IMR-90 (cell line): ENCODE measurements around the gene ZNF425. TPM values are rescaled to one million over a fixed set of nuclear protein-coding genes. Genes with fewer than 3 reads are reported as not detected.

ENCODE experiments used
- ATAC-seq: fragments of 200-7000 bp; cut with Tn5 transposase; 2 replicates; pipeline ENCODE4 v1.9.1; 2020; ENCODE audit warnings: low read depth, mild to moderate bottlenecking, moderate library complexity
- BruUV-seq: library from RNA; stranded (reverse); fragments of 400-500 nt; replicated peaks from 2 replicates; lab custom pipeline; 2021; lab: Mats Ljungman, UMichigan
- CTCF ChIA-PET: fragments of 300-600 bp; formaldehyde crosslinking; extraction: SDS; loops from one replicate; lab custom pipeline; 2021; ENCODE audit warnings: antibody characterized with exemption; lab: Yijun Ruan, JAX
- POLR2A ChIA-PET: fragments of 300-600 bp; sonication (Branson Sonifier 250); formaldehyde crosslinking; loops from one replicate; lab custom pipeline; 2022; ENCODE audit warnings: antibody characterized with exemption; ENCODE audit not compliant: unreplicated experiment; lab: Charles Lee
- DNase-seq: peaks from one replicate; pipeline ENCODE4 v3.0.0; 2013
- H2AFZ ChIP-seq: replicated peaks from 2 replicates; pipeline ENCODE3; 2013; ENCODE audit warnings: low read length, mild to moderate bottlenecking; ENCODE audit not compliant: poor library complexity
- H2AK5ac ChIP-seq: 2 replicates; pipeline ENCODE4 v1.6.1; 2013; ENCODE audit warnings: low read depth, low read length, inconsistent platforms
- H2AK9ac ChIP-seq: replicated peaks from 2 replicates; pipeline ENCODE3; 2013; ENCODE audit warnings: mild to moderate bottlenecking, low read depth, low read length, moderate library complexity; ENCODE audit not compliant: poor library complexity
- H2BK120ac ChIP-seq: 2 replicates; pipeline ENCODE4 v1.6.1; 2013; ENCODE audit warnings: low read depth, low read length, inconsistent platforms
- H2BK15ac ChIP-seq: 3 replicates; pipeline ENCODE4 v1.6.1; 2013; ENCODE audit warnings: low read depth, low read length, inconsistent platforms
- H2BK20ac ChIP-seq: 2 replicates; pipeline ENCODE4 v1.6.1; 2013; ENCODE audit warnings: low read depth, mild to moderate bottlenecking, inconsistent platforms, low read length, moderate library complexity
- H2BK5ac ChIP-seq: 2 replicates; pipeline ENCODE4 v1.6.1; 2013; ENCODE audit warnings: mild to moderate bottlenecking, low read depth, low read length, inconsistent platforms; ENCODE audit not compliant: poor library complexity, severe bottlenecking
- H3K14ac ChIP-seq: replicated peaks from 2 replicates; pipeline ENCODE4 v1.6.1; 2013; ENCODE audit warnings: low read depth, low read length, inconsistent platforms
- H3K18ac ChIP-seq: 2 replicates; pipeline ENCODE4 v1.6.1; 2013; ENCODE audit warnings: low read depth, low read length, control low read depth
- H3K23ac ChIP-seq: 2 replicates; pipeline ENCODE4 v1.6.1; 2013; ENCODE audit warnings: low read depth, low read length, inconsistent platforms
- H3K27ac ChIP-seq: 2 replicates; pipeline ENCODE4 v1.5.1; 2013; ENCODE audit warnings: mild to moderate bottlenecking, control low read depth, low read length; ENCODE audit not compliant: insufficient read depth
- H3K27me3 ChIP-seq: 2 replicates; pipeline ENCODE4 v1.6.1; 2013; ENCODE audit warnings: low read length; ENCODE audit not compliant: control insufficient read depth, insufficient read depth
- H3K36me3 ChIP-seq: 2 replicates; pipeline ENCODE4 v1.6.1; 2013; ENCODE audit warnings: low read length, mixed read lengths; ENCODE audit not compliant: control insufficient read depth, insufficient read depth
- H3K4ac ChIP-seq: 2 replicates; pipeline ENCODE4 v1.6.1; 2013; ENCODE audit warnings: low read depth, low read length, inconsistent platforms
- H3K4me1 ChIP-seq: 2 replicates; pipeline ENCODE4 v1.6.1; 2013; ENCODE audit warnings: low read length, mixed read lengths; ENCODE audit not compliant: control insufficient read depth, insufficient read depth
- H3K4me2 ChIP-seq: 2 replicates; pipeline ENCODE4 v1.6.1; 2013; ENCODE audit warnings: low read depth, mild to moderate bottlenecking, control low read depth, low read length, moderate library complexity
- H3K4me3 ChIP-seq: 2 replicates; pipeline ENCODE4 v1.5.1; 2013; ENCODE audit warnings: low read depth, mild to moderate bottlenecking, control low read depth, low read length, moderate library complexity; ENCODE audit not compliant: insufficient read depth
- H3K56ac ChIP-seq: 2 replicates; pipeline ENCODE4 v1.6.1; 2013; ENCODE audit warnings: low read length, inconsistent platforms; ENCODE audit not compliant: insufficient read depth; ENCODE audit errors: extremely low read depth
- H3K79me1 ChIP-seq, 2 experiments: 2 replicates each; pipeline ENCODE4 v1.6.1; 2013; ENCODE audit warnings: low read length in 2 of 2, inconsistent platforms in 1 of 2, low read depth in 1 of 2
- H3K9ac ChIP-seq: 2 replicates; pipeline ENCODE4 v1.6.1; 2013; ENCODE audit warnings: low read depth, low read length, control low read depth
- H3K9me1 ChIP-seq: 2 replicates; pipeline ENCODE4 v1.6.1; 2013; ENCODE audit warnings: low read length, inconsistent platforms; ENCODE audit not compliant: insufficient read depth
- H3K9me3 ChIP-seq: 2 replicates; pipeline ENCODE4 v1.6.1; 2013; ENCODE audit warnings: low read length; ENCODE audit not compliant: control insufficient read depth, insufficient read depth
- H4K20me1 ChIP-seq: 2 replicates; pipeline ENCODE4 v1.6.1; 2013; ENCODE audit warnings: low read length, inconsistent platforms; ENCODE audit not compliant: insufficient read depth
- H4K5ac ChIP-seq: 2 replicates; pipeline ENCODE4 v1.6.1; 2013; ENCODE audit warnings: mild to moderate bottlenecking, low read depth, low read length, control low read depth
- H4K8ac ChIP-seq, 2 experiments: 2 replicates each; pipeline ENCODE4 v1.6.1; 2013; ENCODE audit warnings: low read depth in 2 of 2, low read length in 2 of 2, control low read depth in 1 of 2, inconsistent platforms in 1 of 2
- H4K91ac ChIP-seq: 2 replicates; pipeline ENCODE4 v1.6.1; 2013; ENCODE audit warnings: low read depth, low read length, inconsistent platforms; ENCODE audit not compliant: insufficient read depth
- CEBPB ChIP-seq: IDR thresholded peaks from 2 replicates; pipeline ENCODE4 v1.6.1; 2012; ENCODE audit warnings: low read depth, low read length, improper control_type of control experiment
- CHD1 ChIP-seq: IDR thresholded peaks from 2 replicates; pipeline ENCODE4 v1.6.1; 2012; ENCODE audit warnings: low read depth, low read length, improper control_type of control experiment
- CTCF ChIP-seq: conservative IDR thresholded peaks from 2 replicates; pipeline ENCODE4 v1.5.1; 2012; ENCODE audit warnings: mild to moderate bottlenecking, low read depth, low read length, improper control_type of control experiment
- FOS ChIP-seq: fragments of 150-350 bp; IDR thresholded peaks from 2 replicates; pipeline ENCODE4 v1.6.1; 2016; ENCODE audit warnings: low read depth, low read length
- MAFK ChIP-seq: IDR thresholded peaks from 2 replicates; pipeline ENCODE4 v1.6.1; 2012; ENCODE audit warnings: low read depth, low read length, improper control_type of control experiment
- MAZ ChIP-seq: IDR thresholded peaks from 2 replicates; pipeline ENCODE4 v1.6.1; 2012; ENCODE audit warnings: low read depth, mild to moderate bottlenecking, low read length, improper control_type of control experiment, moderate library complexity, borderline replicate concordance
- MXI1 ChIP-seq: IDR thresholded peaks from 2 replicates; pipeline ENCODE4 v1.6.1; 2012; ENCODE audit warnings: low read depth, mild to moderate bottlenecking, low read length, moderate library complexity, borderline replicate concordance
- NFE2L2 ChIP-seq: fragments of 150-350 bp; IDR thresholded peaks from 2 replicates; pipeline ENCODE4 v1.6.1; 2016; ENCODE audit warnings: low read depth, mild to moderate bottlenecking, low read length
- POLR2A ChIP-seq: IDR thresholded peaks from 2 replicates; pipeline ENCODE4 v1.6.1; 2012; ENCODE audit warnings: mild to moderate bottlenecking, low read depth, low read length
- RAD21 ChIP-seq: IDR thresholded peaks from 2 replicates; pipeline ENCODE4 v1.6.1; 2012; ENCODE audit warnings: low read length, improper control_type of control experiment
- RFX5 ChIP-seq: IDR thresholded peaks from 2 replicates; pipeline ENCODE4 v1.8.0; 2012; ENCODE audit warnings: low read depth, mild to moderate bottlenecking, low read length, moderate library complexity
- SMC3 ChIP-seq: fragments of 150-350 bp; IDR thresholded peaks from 2 replicates; pipeline ENCODE4 v1.6.1; 2016; ENCODE audit warnings: low read depth, mild to moderate bottlenecking, antibody characterized with exemption, low read length, moderate library complexity
- dilution Hi-C: fragments of 300-500 bp; cut with HindIII; formaldehyde crosslinking; loops from one replicate; pipeline ENCODE4 v1.14.3; 2018; ENCODE audit warnings: low sequenced_read_pairs; ENCODE audit not compliant: unreplicated experiment
- in situ Hi-C: fragments of 300-500 bp; cut with MboI; formaldehyde crosslinking; loops from 3 replicates; pipeline ENCODE4 v1.14.3; 2019; ENCODE audit warnings: low sequenced_read_pairs, inconsistent platforms, mixed read lengths
- intact Hi-C: fragments of 100-400 bp; cut with micrococcal nuclease; formaldehyde crosslinking; loops from 2 replicates; pipeline ENCODE4 v1.10.0; 2022
- polyA plus RNA-seq, 3 experiments: library from polyadenylated mRNA; depleted of rRNA; stranded (reverse); fragments of >200 nt; gene quantifications; 2 replicates each; pipeline ENCODE4 v1.2.3, GENCODE V29; 2012; ENCODE audit warnings: low replicate concordance in 1 of 3
- total RNA-seq: library from RNA; depleted of rRNA; stranded (reverse); fragments of >200 nt; gene quantifications from 2 replicates; pipeline ENCODE4 v1.2.3, GENCODE V29; 2012
- TF ChIP-seq, protein P1 (sequence below): fragments of 150-350 bp; IDR thresholded peaks from 2 replicates; pipeline ENCODE4 v1.6.1; 2016; ENCODE audit warnings: low read depth, mild to moderate bottlenecking, low read length, moderate library complexity, borderline replicate concordance

The ZNF425 gene
- total and polyA plus RNA-seq, 2 of the 4 experiments (the other 2 are of a cell fraction) = 1.2 to 2.3 TPM

- Histone ChIP-seq H4K8ac (no peak overlapping the region), H2BK20ac (no peak overlapping the region), H3K36me3 (no peaks in the 10 kb centered on the region), H2BK15ac (no peak overlapping the region), H4K91ac (no peak overlapping the region), H2AFZ (no peak overlapping the region), H3K4me1 (peaks cover 2% of the 10 kb centered on the region; the same call in 1 of the 2 replicates), H2BK5ac (no peak overlapping the region), H2AK9ac (no peak overlapping the region), H2BK120ac (no peak overlapping the region), H3K27ac (no peak overlapping the region), H3K4me2 (no peak overlapping the region), H3K79me1 (0 out of 4 replicates have a peak, but pooled peaks cover 0 to 4% of the 10 kb centered on the region in 2 experiments), H3K9ac (no peak overlapping the region), H3K56ac (no peak overlapping the region), H3K18ac (no peak overlapping the region), H3K4me3 (no peak overlapping the region), H3K27me3 (no peaks in the 10 kb centered on the region), H3K4ac (no peak overlapping the region), H3K14ac (no peak overlapping the region), H3K9me1 (no peaks in the 10 kb centered on the region; the same call in 1 of the 2 replicates), H4K5ac (no peak overlapping the region), H4K20me1 (no peaks in the 10 kb centered on the region), H3K9me3 (no peaks in the 10 kb centered on the region), H3K23ac (no peak overlapping the region), H2AK5ac (no peak overlapping the region)
- dilution Hi-C loops (no loop called here), in situ Hi-C loops (no loop called here), intact Hi-C loops (no loop called here)
- DNase-seq (no peak), ATAC-seq (no peak)
- no TSS peak for BruUV-seq
- ChIA-PET POLR2A (no interaction called here), CTCF (no interaction called here)
- TF ChIP-seq CTCF (no peak), POLR2A (no peak), MAZ (no peak), RFX5 (no peak), RAD21 (no peak), CEBPB (no peak), CHD1 (no peak), MAFK (no peak), SMC3 (no peak), MXI1 (no peak), FOS (no peak), NFE2L2 (no peak)
- TF ChIP-seq, protein P1, sequence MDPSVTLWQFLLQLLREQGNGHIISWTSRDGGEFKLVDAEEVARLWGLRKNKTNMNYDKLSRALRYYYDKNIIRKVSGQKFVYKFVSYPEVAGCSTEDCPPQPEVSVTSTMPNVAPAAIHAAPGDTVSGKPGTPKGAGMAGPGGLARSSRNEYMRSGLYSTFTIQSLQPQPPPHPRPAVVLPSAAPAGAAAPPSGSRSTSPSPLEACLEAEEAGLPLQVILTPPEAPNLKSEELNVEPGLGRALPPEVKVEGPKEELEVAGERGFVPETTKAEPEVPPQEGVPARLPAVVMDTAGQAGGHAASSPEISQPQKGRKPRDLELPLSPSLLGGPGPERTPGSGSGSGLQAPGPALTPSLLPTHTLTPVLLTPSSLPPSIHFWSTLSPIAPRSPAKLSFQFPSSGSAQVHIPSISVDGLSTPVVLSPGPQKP = no peak
Observed at GRCh38 chr7:149063476-149063875, 62.6 kb downstream of the ZNF425 start.
